Measurements from ENCODE around the gene PDGFA.

Gene PDGFA

GRCh38 chr7:512146-512510 lies 7.5 kb downstream of the PDGFA start:
- in situ Hi-C loops (cut with MboI; ENCODE audit: low sequenced_read_pairs, unreplicated experiment): no loop called here
- TF ChIP-seq CTCF (IDR thresholded peaks at IDR 0.05; ENCODE audit: borderline replicate concordance, control extremely low read depth, extremely low read depth, insufficient read depth, missing control alignments): no peak
- DNase-seq (ENCODE audit: low spot score): no peak

- in situ Hi-C loops (cut with MboI; ENCODE audit: low sequenced_read_pairs, unreplicated experiment): no loop called here
- no peak for TF ChIP-seq CTCF (IDR thresholded peaks at IDR 0.05; ENCODE audit: borderline replicate concordance, control extremely low read depth, extremely low read depth, insufficient read depth, missing control alignments)
- no peak for DNase-seq (ENCODE audit: low spot score)
These were observed 8.0 kb downstream of the PDGFA start for GRCh38 chr7:511476-512145.

GRCh38 chr7:510782-511281 lies 8.8 kb downstream of the PDGFA start:
- in situ Hi-C loops (cut with MboI; ENCODE audit: low sequenced_read_pairs, unreplicated experiment): no loop called here
- TF ChIP-seq CTCF (IDR thresholded peaks at IDR 0.05; ENCODE audit: borderline replicate concordance, control extremely low read depth, extremely low read depth, insufficient read depth, missing control alignments): no peak
- DNase-seq (ENCODE audit: low spot score): no peak

- DNase-seq (ENCODE audit: low spot score): no peak
- no peak for TF ChIP-seq CTCF (IDR thresholded peaks at IDR 0.05; ENCODE audit: borderline replicate concordance, control extremely low read depth, extremely low read depth, insufficient read depth, missing control alignments)
- in situ Hi-C loops (cut with MboI; ENCODE audit: low sequenced_read_pairs, unreplicated experiment): no loop called here
These were observed 9.5 kb downstream of the PDGFA start for GRCh38 chr7:510131-510481.

- DNase-seq (ENCODE audit: low spot score): no peak
- TF ChIP-seq CTCF (IDR thresholded peaks at IDR 0.05; ENCODE audit: borderline replicate concordance, control extremely low read depth, extremely low read depth, insufficient read depth, missing control alignments): no peak
- in situ Hi-C loops (cut with MboI; ENCODE audit: low sequenced_read_pairs, unreplicated experiment): no loop called here
These were observed 10.1 kb downstream of the PDGFA start for GRCh38 chr7:509426-510130.

GRCh38 chr7:508461-509170 lies 11.0 kb downstream of the PDGFA start:
- no peak for TF ChIP-seq CTCF (IDR thresholded peaks at IDR 0.05; ENCODE audit: borderline replicate concordance, control extremely low read depth, extremely low read depth, insufficient read depth, missing control alignments)
- in situ Hi-C loops (cut with MboI; ENCODE audit: low sequenced_read_pairs, unreplicated experiment): no loop called here
- DNase-seq (ENCODE audit: low spot score): no peak
